OCI-LY3 (cell line): ENCODE results near the gene MED23.

Experiments
- H2AFZ ChIP-seq: fragments of 200-600, 300-600 bp; shearing (Covaris generic); 2 replicates; pipeline ENCODE4 v1.6.0; 2014; ENCODE audit warnings: antibody characterized with exemption, low read depth, low read length
- H3K27ac ChIP-seq: fragments of 200-600, 300-600 bp; sonication (generic); 2 replicates; pipeline ENCODE4 v1.5.1; 2014; ENCODE audit warnings: mild to moderate bottlenecking, low read length, moderate library complexity, mixed read lengths
- H3K27me3 ChIP-seq: fragments of 200-600, 300-600 bp; sonication (generic); 2 replicates; pipeline ENCODE4 v1.6.1; 2014; ENCODE audit warnings: low read depth, low read length, mixed read lengths
- H3K36me3 ChIP-seq: fragments of 200-600, 300-600 bp; sonication (generic); replicated peaks from 2 replicates; pipeline ENCODE3; 2014; ENCODE audit warnings: low read depth, low read length, mixed read lengths
- H3K4me1 ChIP-seq: fragments of 300-600, 200-600 bp; sonication (generic); 2 replicates; pipeline ENCODE4 v1.6.1; 2014; ENCODE audit warnings: low read length, mixed read lengths
- H3K4me2 ChIP-seq: fragments of 200-600, 300-600 bp; sonication (generic); 2 replicates; pipeline ENCODE4 v1.6.1; 2014; ENCODE audit warnings: low read length, mixed read lengths
- H3K4me3 ChIP-seq: fragments of 300-600, 200-600 bp; sonication (generic); 2 replicates; pipeline ENCODE4 v1.5.1; 2014; ENCODE audit warnings: antibody characterized with exemption, mild to moderate bottlenecking, low read length, moderate library complexity
- H3K79me2 ChIP-seq: fragments of 300-600, 200-600 bp; shearing (Covaris generic); 2 replicates; pipeline ENCODE4 v1.6.1; 2014; ENCODE audit warnings: mild to moderate bottlenecking, low read length, mixed read lengths
- H3K9ac ChIP-seq: fragments of 300-600, 200-600 bp; shearing (Covaris generic); 2 replicates; pipeline ENCODE4 v1.6.0; 2014; ENCODE audit warnings: mild to moderate bottlenecking, low read length, moderate library complexity
- H3K9me3 ChIP-seq: fragments of 200-600, 300-600 bp; shearing (Covaris generic); 2 replicates; pipeline ENCODE4 v1.6.1; 2014; ENCODE audit warnings: low read length, mixed read lengths; ENCODE audit not compliant: insufficient read depth
- H4K20me1 ChIP-seq: fragments of 200-600, 300-600 bp; sonication (generic); 2 replicates; pipeline ENCODE4 v1.6.1; 2016; ENCODE audit warnings: low read length, mixed read lengths; ENCODE audit not compliant: insufficient read depth
- EZH2phosphoT487 ChIP-seq: fragments of 200-600 bp; shearing (Covaris generic); IDR thresholded peaks from 2 replicates; pipeline ENCODE4 v1.6.1; 2018; ENCODE audit warnings: antibody characterized with exemption, mixed run types, low read depth
- TF ChIP-seq, protein P1 (sequence below): fragments of 200-600, 300-600 bp; sonication (generic); IDR thresholded peaks from 2 replicates; pipeline ENCODE4 v1.5.1; 2014; ENCODE audit warnings: antibody characterized with exemption, low read length, low read depth

The MED23 gene

DNA sequence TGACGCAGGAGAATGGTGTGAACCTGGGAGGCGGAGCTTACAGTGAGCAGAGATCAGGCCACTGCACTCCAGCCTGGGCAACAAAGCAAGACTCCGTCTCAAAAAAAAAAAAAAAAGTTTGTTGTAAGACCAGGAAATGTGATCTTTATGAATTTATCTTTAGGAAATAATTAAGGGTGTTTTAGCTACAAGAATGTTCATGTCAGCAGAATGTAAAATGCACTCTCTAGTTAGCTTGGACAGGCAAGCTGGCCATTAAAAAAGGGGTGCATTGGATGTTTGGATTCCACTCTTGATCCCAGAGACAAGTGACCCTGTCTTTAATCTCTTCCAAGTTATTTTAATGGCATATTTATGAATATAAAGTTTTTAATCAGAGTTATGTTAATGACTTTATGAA lies 28.6 kb upstream of the MED23 start:
- no peaks in the 10 kb centered on the region for H3K79me2 ChIP-seq
- no peaks in the 10 kb centered on the region for H3K9me3 ChIP-seq
- no peaks in the 10 kb centered on the region for H3K27me3 ChIP-seq
- no peak overlapping the region for H3K4me3 ChIP-seq
- H3K4me1 ChIP-seq = no peaks in the 10 kb centered on the region
- no peak overlapping the region for H3K9ac ChIP-seq
- no peak overlapping the region for H3K4me2 ChIP-seq
- H3K36me3 ChIP-seq = no peaks in the 10 kb centered on the region
- H3K27ac ChIP-seq = no peak overlapping the region
- TF ChIP-seq, protein P1, sequence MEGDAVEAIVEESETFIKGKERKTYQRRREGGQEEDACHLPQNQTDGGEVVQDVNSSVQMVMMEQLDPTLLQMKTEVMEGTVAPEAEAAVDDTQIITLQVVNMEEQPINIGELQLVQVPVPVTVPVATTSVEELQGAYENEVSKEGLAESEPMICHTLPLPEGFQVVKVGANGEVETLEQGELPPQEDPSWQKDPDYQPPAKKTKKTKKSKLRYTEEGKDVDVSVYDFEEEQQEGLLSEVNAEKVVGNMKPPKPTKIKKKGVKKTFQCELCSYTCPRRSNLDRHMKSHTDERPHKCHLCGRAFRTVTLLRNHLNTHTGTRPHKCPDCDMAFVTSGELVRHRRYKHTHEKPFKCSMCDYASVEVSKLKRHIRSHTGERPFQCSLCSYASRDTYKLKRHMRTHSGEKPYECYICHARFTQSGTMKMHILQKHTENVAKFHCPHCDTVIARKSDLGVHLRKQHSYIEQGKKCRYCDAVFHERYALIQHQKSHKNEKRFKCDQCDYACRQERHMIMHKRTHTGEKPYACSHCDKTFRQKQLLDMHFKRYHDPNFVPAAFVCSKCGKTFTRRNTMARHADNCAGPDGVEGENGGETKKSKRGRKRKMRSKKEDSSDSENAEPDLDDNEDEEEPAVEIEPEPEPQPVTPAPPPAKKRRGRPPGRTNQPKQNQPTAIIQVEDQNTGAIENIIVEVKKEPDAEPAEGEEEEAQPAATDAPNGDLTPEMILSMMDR = no peak
- TF ChIP-seq EZH2phosphoT487 = no peak
- H4K20me1 ChIP-seq = no peaks in the 10 kb centered on the region
- no peak overlapping the region for H2AFZ ChIP-seq

DNA sequence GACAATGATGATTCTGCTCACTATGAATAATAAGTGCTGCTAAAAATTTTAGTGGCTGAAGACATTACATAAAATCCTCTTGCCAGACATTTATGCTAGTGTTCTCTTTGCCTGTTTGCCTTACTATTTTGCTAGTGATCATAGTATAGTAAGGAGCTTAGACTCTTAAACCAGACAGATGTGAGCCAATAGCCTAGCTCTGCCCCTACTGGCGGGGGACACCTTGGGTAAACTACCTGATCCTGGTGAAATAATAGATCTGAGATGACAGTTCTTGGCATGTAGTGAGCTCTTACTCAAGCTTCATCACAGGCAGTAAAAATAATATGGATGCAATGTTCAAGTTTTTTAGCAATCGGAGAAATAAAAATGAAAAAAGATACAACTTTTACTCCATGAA lies 27.9 kb upstream of the MED23 start:
- Histone ChIP-seq H3K4me1 (no peaks in the 10 kb centered on the region), H3K27ac (no peak overlapping the region), H3K9ac (no peak overlapping the region), H3K27me3 (no peaks in the 10 kb centered on the region), H3K9me3 (no peaks in the 10 kb centered on the region), H3K36me3 (no peaks in the 10 kb centered on the region), H3K4me3 (no peak overlapping the region), H3K79me2 (no peaks in the 10 kb centered on the region), H4K20me1 (no peaks in the 10 kb centered on the region), H3K4me2 (no peak overlapping the region), H2AFZ (no peak overlapping the region)
- TF ChIP-seq, protein P1 = no peak
- TF ChIP-seq EZH2phosphoT487 = no peak

DNA sequence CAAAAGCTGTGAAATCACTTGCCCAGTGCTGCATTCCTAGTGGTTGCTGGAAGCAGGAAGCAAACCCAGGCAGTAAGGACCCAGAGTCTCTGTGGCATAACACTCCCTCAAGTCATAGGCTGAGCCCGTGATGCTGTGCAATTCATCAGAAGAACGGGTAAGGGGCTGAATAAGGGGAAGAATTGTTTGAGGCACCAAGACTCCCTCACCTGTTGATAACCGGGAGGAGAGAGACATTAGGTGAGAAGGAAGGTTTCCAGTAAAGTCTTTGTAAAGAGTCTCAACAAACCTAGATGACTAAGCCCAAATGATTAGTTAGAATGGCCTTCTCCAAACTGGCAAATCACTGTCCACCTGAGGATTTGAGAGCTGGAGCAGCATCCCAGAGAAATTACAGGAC lies 27.3 kb upstream of the MED23 start:
- Histone ChIP-seq H4K20me1 (no peaks in the 10 kb centered on the region), H3K9me3 (no peaks in the 10 kb centered on the region), H3K79me2 (no peaks in the 10 kb centered on the region), H3K27me3 (no peaks in the 10 kb centered on the region), H3K4me1 (no peaks in the 10 kb centered on the region), H3K27ac (no peak overlapping the region), H3K4me3 (no peak overlapping the region), H3K4me2 (no peak overlapping the region), H2AFZ (no peak overlapping the region), H3K9ac (no peak overlapping the region), H3K36me3 (no peaks in the 10 kb centered on the region)
- TF ChIP-seq, protein P1 = no peak
- no peak for TF ChIP-seq EZH2phosphoT487

DNA sequence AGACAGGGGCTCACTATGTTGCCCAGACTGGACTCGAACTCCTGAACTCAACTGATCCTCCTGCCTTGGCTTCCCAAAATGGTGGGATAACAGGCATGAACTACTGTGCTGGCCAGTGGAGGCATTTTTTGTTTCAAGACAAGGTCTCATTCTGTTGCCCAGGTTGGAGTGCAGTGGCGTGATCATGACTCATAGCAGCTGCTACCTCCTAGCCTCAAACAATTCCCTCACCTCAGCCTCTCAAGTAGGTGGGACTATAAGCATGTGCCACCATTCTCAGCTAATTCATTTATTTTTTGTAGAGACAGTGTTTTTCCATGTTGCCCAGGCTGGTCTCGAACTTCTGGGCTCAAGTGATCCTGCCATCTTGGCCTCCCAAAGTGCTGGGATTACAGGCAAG lies 26.3 kb upstream of the MED23 start:
- H3K9ac ChIP-seq = no peak overlapping the region
- no peaks in the 10 kb centered on the region for H4K20me1 ChIP-seq
- H3K36me3 ChIP-seq = no peaks in the 10 kb centered on the region
- H3K27me3 ChIP-seq = no peaks in the 10 kb centered on the region
- H3K27ac ChIP-seq = no peak overlapping the region
- TF ChIP-seq EZH2phosphoT487 = no peak
- TF ChIP-seq, protein P1 = no peak
- no peaks in the 10 kb centered on the region for H3K79me2 ChIP-seq
- 0 out of 2 replicates have a peak overlapping the region, but pooled peaks have one; percentile 3 for H3K4me2 ChIP-seq
- no peak overlapping the region for H3K4me3 ChIP-seq
- H3K9me3 ChIP-seq = no peaks in the 10 kb centered on the region
- no peak overlapping the region for H2AFZ ChIP-seq
- no peaks in the 10 kb centered on the region for H3K4me1 ChIP-seq
